ENCODE results near the gene MAVS.
"Not testable (repeated sequence)": the region's sequence is repeated elsewhere in the genome, so short reads cannot be mapped to it uniquely, and the experiment has no call there.

The MAVS gene

GRCh38 chr20:3815703-3816315, 30.8 kb upstream of the MAVS start:
- DNase-seq = no peak

GRCh38 chr20:3818155-3819151, 28.2 kb upstream of the MAVS start:
- peak; percentile 55 for DNase-seq

- DNase-seq = no peak
These were observed 27.1 kb upstream of the MAVS start for GRCh38 chr20:3819411-3820047.

GRCh38 chr20:3820048-3820900, 26.4 kb upstream of the MAVS start, which contains the start of gene AP5S1:
Gene AP5S1 (plus strand): TSS chr20:3820547. CDS start chr20:3822118, 1,571 bp downstream.
- DNase-seq = peak; percentile 89

GRCh38 chr20:3820901-3821727, 25.5 kb upstream of the MAVS start:
- DNase-seq = no peak

GRCh38 chr20:3821996-3822395, 24.6 kb upstream of the MAVS start:
- no peak for DNase-seq

GRCh38 chr20:3823881-3824280, 22.8 kb upstream of the MAVS start:
- no peak for DNase-seq

- no peak for DNase-seq
These were observed 21.1 kb upstream of the MAVS start for GRCh38 chr20:3825526-3825925.

- peak; percentile 38 for DNase-seq
These were observed 20.2 kb upstream of the MAVS start for GRCh38 chr20:3826420-3826819.

GRCh38 chr20:3828798-3829197, 17.8 kb upstream of the MAVS start:
- no peak for DNase-seq

GRCh38 chr20:3829891-3830290, 16.7 kb upstream of the MAVS start:
- DNase-seq = not testable (repeated sequence)

GRCh38 chr20:3836132-3836531, 10.5 kb upstream of the MAVS start:
- no peak for DNase-seq

- DNase-seq = peak; percentile 98
These were observed 7.3 kb upstream of the MAVS start for GRCh38 chr20:3839328-3839727.

GRCh38 chr20:3840201-3840600, 6.4 kb upstream of the MAVS start:
- not testable (repeated sequence) for DNase-seq

GRCh38 chr20:3842348-3842930, 4.2 kb upstream of the MAVS start:
- DNase-seq = peak; percentile 36

GRCh38 chr20:3843490-3843889, 3.1 kb upstream of the MAVS start:
- peak; percentile 7 for DNase-seq

- not testable (repeated sequence) for DNase-seq
These were observed 2.5 kb upstream of the MAVS start for GRCh38 chr20:3843990-3844619.

- DNase-seq = no peak
These were observed 275 bp upstream of the MAVS start for GRCh38 chr20:3846378-3846739.

GRCh38 chr20:3847429-3847940, 851 bp downstream of the MAVS start:
- DNase-seq = no peak

GRCh38 chr20:3848565-3848964, 1.9 kb downstream of the MAVS start:
- no peak for DNase-seq

- DNase-seq = no peak
These were observed 7.8 kb downstream of the MAVS start for GRCh38 chr20:3854462-3854871.

Data from GF-D8 (cell line).